ENCODE results near the gene EDIL3. TPM values are rescaled to one million over a fixed set of nuclear protein-coding genes. Genes with fewer than 3 reads are reported as not detected.

EDIL3 gene
- total RNA-seq, 1 experiment from 2014 or later, result 0.07 TPM

- CTCF ChIA-PET, result interaction anchor here (0.5 kb wide), 1 partner anchor 188 kb away, joined by 3 read pairs; no protein-coding TSS in a partner anchor
- no peak overlapping the region for H3K4me3 Mint-ChIP-seq (ENCODE audit: low read depth, unreplicated experiment)
- BruUV-seq (replicated peaks), result no TSS peak
- no peak for DNase-seq
- H3K27ac Mint-ChIP-seq (ENCODE audit: unreplicated experiment), result no peak overlapping the region
- no peaks in the 10 kb centered on the region for H3K27me3 Mint-ChIP-seq (ENCODE audit: unreplicated experiment)
- no peaks in the 10 kb centered on the region for H3K9me3 Mint-ChIP-seq (ENCODE audit: low read depth, unreplicated experiment)
- intact Hi-C loops (cut with micrococcal nuclease; ENCODE audit: unreplicated experiment), result no loop called here
- H3K4me1 Mint-ChIP-seq (ENCODE audit: low read depth, unreplicated experiment), result no peaks in the 10 kb centered on the region
- no peak for TF ChIP-seq CTCF (IDR thresholded peaks at IDR 0.05; ENCODE audit: unreplicated experiment)
- H3K36me3 Mint-ChIP-seq (ENCODE audit: insufficient read depth, unreplicated experiment), result no peaks in the 10 kb centered on the region
Measured at GRCh38 chr5:83911367-83911919, 473.2 kb downstream of the EDIL3 start.

- H3K4me3 Mint-ChIP-seq (ENCODE audit: low read depth, unreplicated experiment), result no peak overlapping the region
- no peak for DNase-seq
- TF ChIP-seq CTCF (IDR thresholded peaks at IDR 0.05; ENCODE audit: unreplicated experiment), result no peak
- CTCF ChIA-PET, result no interaction called here
- intact Hi-C loops (cut with micrococcal nuclease; ENCODE audit: unreplicated experiment), result no loop called here
- H3K36me3 Mint-ChIP-seq (ENCODE audit: insufficient read depth, unreplicated experiment), result no peaks in the 10 kb centered on the region
- H3K27ac Mint-ChIP-seq (ENCODE audit: unreplicated experiment), result no peak overlapping the region
- no peaks in the 10 kb centered on the region for H3K27me3 Mint-ChIP-seq (ENCODE audit: unreplicated experiment)
- no peaks in the 10 kb centered on the region for H3K4me1 Mint-ChIP-seq (ENCODE audit: low read depth, unreplicated experiment)
- H3K9me3 Mint-ChIP-seq (ENCODE audit: low read depth, unreplicated experiment), result no peaks in the 10 kb centered on the region
- BruUV-seq (replicated peaks), result no TSS peak
Measured at GRCh38 chr5:83900306-83900705, 484.4 kb downstream of the EDIL3 start.

- H3K27ac Mint-ChIP-seq (ENCODE audit: unreplicated experiment), result no peak overlapping the region
Measured at GRCh38 chr5:83899326-83899970, 485.2 kb downstream of the EDIL3 start.

GRCh38 chr5:83895860-83896259 lies 488.8 kb downstream of the EDIL3 start:
- CTCF ChIA-PET, result no interaction called here
- no peak for TF ChIP-seq CTCF (IDR thresholded peaks at IDR 0.05; ENCODE audit: unreplicated experiment)
- Mint-ChIP-seq H3K27ac (ENCODE audit: unreplicated experiment) (no peak overlapping the region), H3K4me1 (ENCODE audit: low read depth, unreplicated experiment) (no peaks in the 10 kb centered on the region), H3K9me3 (ENCODE audit: low read depth, unreplicated experiment) (no peaks in the 10 kb centered on the region), H3K36me3 (ENCODE audit: insufficient read depth, unreplicated experiment) (no peaks in the 10 kb centered on the region), H3K4me3 (ENCODE audit: low read depth, unreplicated experiment) (no peak overlapping the region), H3K27me3 (ENCODE audit: unreplicated experiment) (no peaks in the 10 kb centered on the region)
- no peak for DNase-seq
- no TSS peak for BruUV-seq (replicated peaks)
- intact Hi-C loops (cut with micrococcal nuclease; ENCODE audit: unreplicated experiment), result no loop called here

More at GRCh38 chr5:83899326-83899970, 485.2 kb downstream of the EDIL3 start:
- no peaks in the 10 kb centered on the region for H3K4me1 Mint-ChIP-seq (ENCODE audit: low read depth, unreplicated experiment)
- no peaks in the 10 kb centered on the region for H3K9me3 Mint-ChIP-seq (ENCODE audit: low read depth, unreplicated experiment)
- intact Hi-C loops (cut with micrococcal nuclease; ENCODE audit: unreplicated experiment), result no loop called here
- no peak for DNase-seq
- no peak overlapping the region for H3K4me3 Mint-ChIP-seq (ENCODE audit: low read depth, unreplicated experiment)
- H3K36me3 Mint-ChIP-seq (ENCODE audit: insufficient read depth, unreplicated experiment), result no peaks in the 10 kb centered on the region
- CTCF ChIA-PET, result no interaction called here
- BruUV-seq (replicated peaks), result no TSS peak
- H3K27me3 Mint-ChIP-seq (ENCODE audit: unreplicated experiment), result no peaks in the 10 kb centered on the region
- no peak for TF ChIP-seq CTCF (IDR thresholded peaks at IDR 0.05; ENCODE audit: unreplicated experiment)

All from Calu3 (cell line).